Measurements from ENCODE around the gene ACOXL.

DNA sequence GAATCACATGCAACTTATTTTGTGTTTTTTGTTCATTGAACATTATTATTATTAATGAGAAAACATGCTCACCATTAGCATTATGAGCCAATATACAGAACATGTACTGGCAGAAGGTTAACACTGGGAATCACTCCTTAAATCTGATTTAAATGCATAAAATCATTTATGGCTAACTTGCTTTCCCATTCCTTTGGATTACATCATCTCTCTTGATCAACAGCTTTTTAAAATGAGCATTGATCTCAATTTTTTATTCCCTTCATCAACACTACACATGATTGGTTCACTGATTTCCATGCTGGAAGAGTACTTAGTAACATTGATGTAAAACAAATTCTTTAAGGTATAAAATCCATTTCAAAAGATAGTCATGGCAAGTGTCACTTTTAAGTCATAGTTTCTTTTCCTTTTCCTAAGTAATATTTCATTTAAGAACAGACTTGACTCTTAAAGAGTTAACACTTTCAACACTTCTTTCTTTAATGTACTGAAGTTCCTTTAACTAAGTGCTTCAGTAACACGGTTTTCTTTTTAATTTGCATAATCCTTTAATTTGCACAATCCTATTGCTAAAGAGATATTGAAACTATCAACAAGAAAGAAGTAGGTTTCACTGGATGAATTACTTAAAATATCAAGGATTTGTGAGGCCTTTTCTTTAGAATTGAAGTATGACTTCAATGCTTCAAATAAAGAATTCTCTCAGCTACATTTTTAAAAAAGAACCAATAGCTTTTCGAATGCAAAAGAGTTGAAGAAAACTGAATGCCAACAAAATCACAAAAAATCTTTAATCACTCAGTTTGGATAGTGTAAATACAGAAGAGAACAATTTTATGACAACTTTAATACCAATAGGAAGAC lies 29.6 kb upstream of the ACOXL start:
- TF ChIP-seq, protein P1, sequence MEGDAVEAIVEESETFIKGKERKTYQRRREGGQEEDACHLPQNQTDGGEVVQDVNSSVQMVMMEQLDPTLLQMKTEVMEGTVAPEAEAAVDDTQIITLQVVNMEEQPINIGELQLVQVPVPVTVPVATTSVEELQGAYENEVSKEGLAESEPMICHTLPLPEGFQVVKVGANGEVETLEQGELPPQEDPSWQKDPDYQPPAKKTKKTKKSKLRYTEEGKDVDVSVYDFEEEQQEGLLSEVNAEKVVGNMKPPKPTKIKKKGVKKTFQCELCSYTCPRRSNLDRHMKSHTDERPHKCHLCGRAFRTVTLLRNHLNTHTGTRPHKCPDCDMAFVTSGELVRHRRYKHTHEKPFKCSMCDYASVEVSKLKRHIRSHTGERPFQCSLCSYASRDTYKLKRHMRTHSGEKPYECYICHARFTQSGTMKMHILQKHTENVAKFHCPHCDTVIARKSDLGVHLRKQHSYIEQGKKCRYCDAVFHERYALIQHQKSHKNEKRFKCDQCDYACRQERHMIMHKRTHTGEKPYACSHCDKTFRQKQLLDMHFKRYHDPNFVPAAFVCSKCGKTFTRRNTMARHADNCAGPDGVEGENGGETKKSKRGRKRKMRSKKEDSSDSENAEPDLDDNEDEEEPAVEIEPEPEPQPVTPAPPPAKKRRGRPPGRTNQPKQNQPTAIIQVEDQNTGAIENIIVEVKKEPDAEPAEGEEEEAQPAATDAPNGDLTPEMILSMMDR (IDR thresholded peaks at IDR 0.05; ENCODE audit: insufficient read depth, low read length, poor library complexity, severe bottlenecking), result no peak
- no peak for TF ChIP-seq EZH2phosphoT487 (conservative IDR thresholded peaks at IDR 0.05; ENCODE audit: low read length)
